Fibroblast of the aortic adventitia (primary cell): ENCODE measurements around the gene CDC14B. TPM values are rescaled to one million over a fixed set of nuclear protein-coding genes. Genes with fewer than 3 reads are reported as not detected.

Experiments
- DNase-seq: peaks from one replicate; pipeline ENCODE4 v3.0.0-alpha.2; 2010; ENCODE audit warnings: low read depth
- H3K4me3 ChIP-seq: 2 replicates; pipeline ENCODE4 v1.5.1; 2011; ENCODE audit warnings: low read depth, mild to moderate bottlenecking, control low read depth, low read length, moderate library complexity
- total RNA-seq: library from RNA; depleted of rRNA; stranded (reverse); fragments of >200 nt; gene quantifications from 2 replicates; pipeline ENCODE4 v1.2.3, GENCODE V29; 2012; ENCODE audit warnings: low replicate concordance
- TF ChIP-seq, protein P1 (sequence below): IDR thresholded peaks from 2 replicates; pipeline ENCODE4 v1.5.1; 2011; ENCODE audit warnings: mild to moderate bottlenecking, low read length, control low read depth, inconsistent platforms; ENCODE audit not compliant: insufficient read depth

CDC14B gene
- total RNA-seq, 1 donor, result 31.5 TPM

GRCh38 chr9:96483197-96483596 lies 136.4 kb downstream of the CDC14B start:
- TF ChIP-seq, protein P1, sequence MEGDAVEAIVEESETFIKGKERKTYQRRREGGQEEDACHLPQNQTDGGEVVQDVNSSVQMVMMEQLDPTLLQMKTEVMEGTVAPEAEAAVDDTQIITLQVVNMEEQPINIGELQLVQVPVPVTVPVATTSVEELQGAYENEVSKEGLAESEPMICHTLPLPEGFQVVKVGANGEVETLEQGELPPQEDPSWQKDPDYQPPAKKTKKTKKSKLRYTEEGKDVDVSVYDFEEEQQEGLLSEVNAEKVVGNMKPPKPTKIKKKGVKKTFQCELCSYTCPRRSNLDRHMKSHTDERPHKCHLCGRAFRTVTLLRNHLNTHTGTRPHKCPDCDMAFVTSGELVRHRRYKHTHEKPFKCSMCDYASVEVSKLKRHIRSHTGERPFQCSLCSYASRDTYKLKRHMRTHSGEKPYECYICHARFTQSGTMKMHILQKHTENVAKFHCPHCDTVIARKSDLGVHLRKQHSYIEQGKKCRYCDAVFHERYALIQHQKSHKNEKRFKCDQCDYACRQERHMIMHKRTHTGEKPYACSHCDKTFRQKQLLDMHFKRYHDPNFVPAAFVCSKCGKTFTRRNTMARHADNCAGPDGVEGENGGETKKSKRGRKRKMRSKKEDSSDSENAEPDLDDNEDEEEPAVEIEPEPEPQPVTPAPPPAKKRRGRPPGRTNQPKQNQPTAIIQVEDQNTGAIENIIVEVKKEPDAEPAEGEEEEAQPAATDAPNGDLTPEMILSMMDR, result no peak
- DNase-seq, result no peak
- H3K4me3 ChIP-seq, result no peak overlapping the region

DNA sequence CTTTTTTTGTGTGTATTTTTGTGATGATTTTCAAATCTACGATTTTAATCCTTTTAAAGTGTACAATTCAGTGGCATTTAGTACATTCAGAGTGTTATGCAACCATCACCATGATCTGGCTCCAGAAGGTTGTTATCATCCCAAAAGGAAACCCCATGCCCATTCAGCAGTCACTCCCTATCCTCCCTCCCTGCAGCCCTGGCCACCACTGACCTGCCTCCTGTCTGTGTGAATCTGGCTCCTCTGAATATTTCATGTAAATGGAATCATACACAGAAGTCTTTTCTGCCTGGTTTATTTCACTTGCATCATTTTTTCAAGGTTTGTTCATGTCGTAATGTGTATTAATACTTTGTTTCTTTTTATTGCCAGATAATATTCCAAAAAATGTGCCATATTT lies 137.2 kb downstream of the CDC14B start:
- peak; percentile 51 for DNase-seq
- TF ChIP-seq, protein P1, result no peak
- H3K4me3 ChIP-seq, result no peak overlapping the region

- TF ChIP-seq, protein P1, result no peak
- H3K4me3 ChIP-seq, result no peak overlapping the region
- no peak for DNase-seq
These were observed 138.9 kb downstream of the CDC14B start for GRCh38 chr9:96480736-96481135.

DNA sequence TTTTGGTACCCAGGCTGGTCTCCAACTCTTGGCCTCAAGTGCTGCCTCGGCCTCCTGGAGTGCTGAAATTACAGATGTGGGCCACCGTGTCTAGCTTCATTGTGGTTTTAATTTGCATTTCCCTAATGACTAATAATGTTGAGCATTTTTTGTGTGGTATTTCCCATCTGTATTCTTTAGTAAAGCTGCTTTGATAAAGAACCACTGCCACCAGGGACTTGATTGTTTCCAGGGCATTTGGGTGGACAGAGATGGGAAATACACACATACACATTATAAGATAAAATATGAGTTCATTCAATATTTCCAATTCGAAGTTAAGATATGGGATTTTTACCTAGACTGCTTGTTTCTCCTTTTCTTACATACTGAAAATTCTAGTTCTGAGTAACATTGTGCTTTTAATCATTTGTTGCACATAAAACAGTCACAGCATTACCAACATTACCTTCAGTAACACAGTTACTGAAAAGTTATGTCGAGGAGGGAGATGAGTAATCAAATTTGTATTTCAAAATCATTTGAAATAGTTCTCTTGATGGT lies 140.7 kb downstream of the CDC14B start:
- no peak overlapping the region for H3K4me3 ChIP-seq
- TF ChIP-seq, protein P1, result no peak
- peak; percentile 46 for DNase-seq

GRCh38 chr9:96476591-96476990 lies 143.1 kb downstream of the CDC14B start:
- peak; percentile 49 for DNase-seq
- TF ChIP-seq, protein P1, result no peak

DNA sequence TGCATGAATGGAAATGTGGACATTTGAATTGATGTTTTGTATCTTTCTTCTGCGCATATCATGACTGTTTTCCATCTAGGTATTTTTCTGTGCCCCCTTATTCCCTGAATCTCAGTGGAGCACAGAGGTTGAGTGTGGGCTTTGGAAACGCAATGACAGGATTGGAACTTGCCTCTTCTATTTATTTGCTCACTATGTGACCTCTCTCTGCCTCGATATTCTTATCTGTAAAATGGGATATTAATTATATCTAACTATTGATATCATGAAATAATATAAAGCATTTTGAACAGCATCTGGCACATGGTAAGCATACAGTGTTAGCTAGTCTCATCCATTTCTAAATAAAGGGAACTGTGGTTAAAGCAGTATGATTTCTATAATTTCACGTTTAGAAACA lies 143.6 kb downstream of the CDC14B start:
- TF ChIP-seq, protein P1, result no peak
- H3K4me3 ChIP-seq, result no peak overlapping the region

More at GRCh38 chr9:96476591-96476990, 143.1 kb downstream of the CDC14B start:
- no peak overlapping the region for H3K4me3 ChIP-seq

GRCh38 chr9:96467784-96468183 lies 151.9 kb downstream of the CDC14B start:
- no peak overlapping the region for H3K4me3 ChIP-seq
- TF ChIP-seq, protein P1, result no peak
- DNase-seq, result no peak

More for the DNA sequence above, 143.6 kb downstream of the CDC14B start:
- DNase-seq, result no peak
